Measurements from ENCODE around the gene SELENBP1.
A peak's percentile ranks its signal among the peaks of the same experiment; 100 is the strongest.

The SELENBP1 gene

DNA sequence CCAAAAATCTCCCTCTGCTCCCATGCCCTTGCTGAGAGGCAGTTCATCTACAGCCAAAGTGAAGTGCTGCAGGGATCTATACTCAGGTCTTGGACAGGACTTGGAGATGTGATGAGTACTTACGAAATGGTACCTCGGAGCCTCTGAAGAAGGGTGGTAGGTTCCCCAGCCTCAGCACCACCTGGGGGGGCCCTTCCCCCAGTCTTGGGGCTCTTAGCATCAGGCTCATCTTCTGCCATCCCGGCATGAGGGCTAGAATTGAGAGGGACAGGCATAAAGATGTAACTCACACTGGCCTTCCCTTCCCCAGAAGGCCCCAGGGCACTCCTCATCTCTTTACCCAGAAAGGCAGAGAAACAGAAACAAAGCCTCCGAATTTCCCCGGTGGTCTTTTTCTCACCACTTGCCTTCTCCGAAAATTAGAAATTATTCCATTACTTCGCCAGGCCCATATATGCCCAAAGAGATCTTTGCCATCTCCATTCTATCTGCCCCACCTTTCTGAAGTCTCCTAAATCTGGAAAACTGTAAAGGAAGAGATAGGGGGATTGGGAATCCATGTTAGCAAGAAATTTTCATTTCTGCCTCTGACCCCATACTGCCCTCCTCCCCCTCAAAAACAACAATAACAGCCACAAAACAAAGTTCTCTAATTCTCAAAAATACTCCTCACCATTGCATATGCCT lies 26.3 kb downstream of the SELENBP1 start:
- no peak for DNase-seq (ENCODE audit: low read depth, low spot score)
- H3K27ac ChIP-seq: peak overlapping the region; percentile 36

DNA sequence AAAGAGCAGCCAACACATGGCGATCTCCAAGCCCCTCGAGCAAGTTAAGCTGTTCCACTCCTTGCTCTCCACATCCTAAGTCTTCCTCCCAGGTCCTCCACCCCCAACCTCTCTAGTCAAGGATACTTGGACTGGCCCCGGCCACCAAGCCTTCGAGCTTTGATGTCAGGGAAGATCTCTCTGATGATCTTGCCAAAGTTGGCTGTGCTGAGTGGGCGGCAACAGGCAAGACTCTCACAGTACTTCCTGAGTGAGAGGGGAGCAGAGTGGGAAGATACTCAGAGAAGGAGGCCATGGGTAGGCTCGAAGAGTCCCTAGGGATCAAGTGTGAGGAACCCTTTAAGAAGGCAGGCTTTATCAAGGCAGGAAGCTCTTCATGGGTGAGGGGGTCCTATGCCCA lies 28.2 kb downstream of the SELENBP1 start:
- H3K27ac ChIP-seq: no peak overlapping the region
- no peak for DNase-seq (ENCODE audit: low read depth, low spot score)

DNA sequence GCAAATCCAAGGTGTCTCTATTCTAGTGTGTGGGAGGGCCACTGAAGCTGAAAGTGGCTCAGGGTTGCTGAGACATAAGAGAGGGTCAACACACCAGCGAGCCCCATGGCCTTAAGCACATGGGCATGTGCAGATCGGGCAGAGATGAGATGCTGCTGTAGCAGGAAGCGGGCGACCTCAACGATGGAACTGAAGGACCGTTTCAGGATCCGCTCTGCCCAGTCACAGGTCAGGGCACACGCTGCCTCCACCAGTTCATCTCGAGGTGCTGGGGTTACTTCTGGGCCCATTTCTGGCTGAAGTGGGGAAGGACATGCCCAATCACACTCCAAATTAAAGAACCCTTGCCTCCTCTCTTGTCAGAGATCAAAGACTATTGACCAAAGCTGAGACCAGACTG lies 28.9 kb downstream of the SELENBP1 start:
- H3K27ac ChIP-seq: no peak overlapping the region

DNA sequence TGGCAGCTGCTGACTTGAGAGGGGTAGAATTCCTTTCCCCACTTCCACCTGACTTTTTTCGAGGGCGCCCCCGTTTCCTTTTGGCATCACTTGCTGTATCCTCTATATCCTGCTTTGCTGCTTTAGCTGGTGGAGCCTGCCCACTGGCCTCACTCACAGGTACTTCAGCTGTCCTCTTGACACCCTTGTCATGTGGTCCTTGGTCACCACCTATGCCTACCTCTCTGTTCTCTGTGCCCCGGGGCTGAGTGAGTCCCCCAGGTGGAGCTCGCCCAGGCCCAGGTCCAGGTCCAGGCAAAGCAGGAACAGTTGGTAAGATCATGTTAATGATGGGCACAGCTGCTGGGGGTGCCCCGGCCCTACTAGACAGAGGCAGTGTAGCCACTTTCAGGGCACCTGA lies 29.9 kb downstream of the SELENBP1 start:
- no peak overlapping the region for H3K27ac ChIP-seq
- no peak for DNase-seq (ENCODE audit: low read depth, low spot score)

More for the DNA sequence above, 28.9 kb downstream of the SELENBP1 start:
- DNase-seq (ENCODE audit: low read depth, low spot score): no peak

DNA sequence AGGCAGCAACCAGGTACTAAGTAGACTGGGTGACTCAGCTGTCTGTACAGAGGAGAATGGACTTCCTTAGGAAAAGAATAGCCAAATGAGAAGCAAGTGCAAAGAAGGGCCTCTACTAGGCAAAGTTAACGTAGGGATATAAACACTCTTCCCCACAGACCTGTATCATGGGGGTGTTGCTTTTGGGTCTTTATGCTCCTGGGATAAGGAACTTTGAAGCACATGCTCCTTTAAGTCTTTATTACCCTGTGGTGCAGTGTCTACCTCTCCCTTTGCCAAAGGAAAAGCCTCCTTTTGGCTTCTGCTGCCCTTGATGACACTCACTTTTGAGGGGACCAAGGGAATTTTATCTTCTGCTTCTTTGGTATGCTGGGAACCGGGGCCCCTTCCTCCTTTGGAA lies 30.5 kb downstream of the SELENBP1 start:
- H3K27ac ChIP-seq: no peak overlapping the region

DNA sequence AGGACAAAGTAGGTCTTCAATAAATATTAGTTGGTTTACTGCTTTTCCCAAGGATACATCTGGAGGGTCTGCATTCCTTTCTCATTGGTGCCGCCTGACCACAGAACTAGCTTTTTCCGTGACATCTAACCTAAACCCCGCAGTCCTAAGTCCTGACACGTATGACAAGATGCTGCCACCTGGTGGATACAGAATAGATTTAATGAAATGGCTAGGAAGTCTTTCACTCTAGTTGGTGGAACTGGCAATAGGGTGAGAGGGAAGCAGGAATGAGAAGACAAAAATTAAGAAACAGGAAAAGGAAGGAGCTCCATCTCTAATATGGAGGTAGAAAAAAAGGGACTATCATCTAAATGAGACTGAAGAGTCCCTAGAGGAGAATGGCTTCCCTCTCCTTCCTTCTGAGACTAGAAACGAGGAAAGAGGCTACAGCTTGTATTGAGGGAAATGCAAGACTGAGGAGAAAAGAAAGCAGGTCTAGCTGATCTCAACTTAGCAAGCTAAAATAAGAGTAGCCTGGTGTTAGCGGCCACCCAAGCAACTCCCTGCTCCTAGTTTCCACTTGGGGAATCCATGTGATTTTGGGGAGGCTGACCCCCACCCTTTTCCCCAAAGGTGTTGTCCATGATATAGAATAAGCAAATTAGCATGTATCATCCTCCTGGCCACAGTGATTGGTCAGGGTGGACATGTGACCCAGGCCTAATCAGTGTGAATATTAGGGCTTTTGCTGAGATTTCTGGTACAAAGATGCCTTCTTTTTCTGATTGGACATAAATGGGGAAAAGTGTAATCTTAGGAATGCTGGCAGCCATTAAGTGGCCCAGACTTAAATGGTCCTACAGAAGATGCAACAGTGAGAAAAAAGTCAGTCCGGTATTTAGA lies 31.4 kb downstream of the SELENBP1 start:
- peak overlapping the region; percentile 10 for H3K27ac ChIP-seq

More for the DNA sequence above, 30.5 kb downstream of the SELENBP1 start:
- DNase-seq (ENCODE audit: low read depth, low spot score): no peak

DNA sequence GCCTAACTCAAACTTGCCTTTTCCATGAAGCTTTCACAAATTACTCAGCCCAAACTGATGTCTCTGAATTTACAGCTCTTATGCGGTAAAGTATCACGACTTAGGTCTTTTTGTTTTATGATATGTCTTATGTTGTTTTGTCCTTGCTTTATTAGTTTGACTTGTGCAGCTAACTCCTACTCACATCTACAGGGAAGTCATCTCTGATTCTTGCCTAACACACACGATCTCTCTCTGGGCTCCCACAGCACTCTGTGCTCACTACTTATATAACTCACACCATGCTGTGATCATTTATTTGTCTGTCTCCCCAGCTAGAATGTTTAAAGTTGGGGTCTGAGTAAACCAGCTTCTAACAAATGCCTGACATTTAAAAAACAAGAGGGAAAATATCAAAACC lies 35.9 kb downstream of the SELENBP1 start:
- no peak for DNase-seq (ENCODE audit: low read depth, low spot score)
- H3K27ac ChIP-seq: no peak overlapping the region

More for the DNA sequence above, 31.4 kb downstream of the SELENBP1 start:
- DNase-seq (ENCODE audit: low read depth, low spot score): peak; percentile 20

DNA sequence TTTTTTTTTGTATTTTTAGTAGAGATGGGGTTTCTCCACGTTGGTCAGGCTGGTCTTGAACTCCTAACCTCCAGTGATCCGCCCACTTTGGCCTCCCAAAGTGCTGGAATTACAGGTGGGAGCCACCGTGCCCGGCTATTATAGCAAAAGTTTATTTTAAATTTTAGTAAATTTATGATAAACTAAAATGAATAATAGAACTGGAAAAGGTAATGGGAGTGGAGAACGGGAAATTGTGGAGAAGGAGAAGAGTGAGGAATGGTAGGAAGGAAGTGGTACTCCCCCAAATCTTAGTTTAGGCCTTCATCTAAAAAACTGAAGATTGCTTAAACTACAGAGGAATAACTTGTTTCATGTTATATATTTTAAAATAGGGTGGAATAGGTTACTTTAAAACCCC lies 37.7 kb downstream of the SELENBP1 start:
- DNase-seq (ENCODE audit: low read depth, low spot score): no peak
- no peak overlapping the region for H3K27ac ChIP-seq

DNA sequence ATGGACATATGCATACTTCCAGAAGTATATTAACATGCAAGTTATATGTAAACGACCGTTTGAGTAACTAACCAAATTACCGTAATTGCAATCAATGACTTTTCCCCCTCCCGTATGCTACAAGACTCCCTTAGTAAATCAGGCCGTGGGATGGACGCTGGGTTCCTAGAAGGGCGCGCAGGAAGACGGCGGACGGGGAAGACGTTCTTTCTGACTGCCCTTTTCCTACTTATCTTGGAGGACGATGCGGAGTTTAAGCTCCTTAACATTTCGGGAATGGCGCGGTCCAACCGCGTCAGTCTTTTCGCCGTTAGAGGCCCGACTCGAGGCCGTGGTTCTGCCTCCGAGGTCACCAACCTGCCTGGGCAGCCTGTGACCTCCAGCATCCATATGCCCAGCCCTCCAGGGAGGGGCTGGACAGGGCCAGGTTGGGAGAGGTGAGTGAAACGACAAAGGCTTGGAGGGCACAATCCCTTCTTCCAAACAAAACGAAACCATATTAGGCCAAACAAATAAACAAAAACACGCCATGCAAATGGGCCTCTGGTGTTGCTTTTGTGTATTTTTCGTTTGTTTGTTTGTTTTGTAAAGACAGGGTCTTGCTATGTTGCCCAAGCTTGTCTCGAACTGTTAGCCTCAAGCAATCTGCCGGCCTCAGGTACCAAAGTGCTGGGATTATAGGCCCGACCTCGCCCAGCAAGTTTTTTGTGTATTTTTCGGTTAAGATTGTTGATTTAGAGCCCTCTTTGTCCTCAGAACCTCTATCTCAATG lies 44.4 kb downstream of the SELENBP1 start:
- no peak for DNase-seq (ENCODE audit: low read depth, low spot score)
- H3K27ac ChIP-seq: peak overlapping the region; percentile 79

DNA sequence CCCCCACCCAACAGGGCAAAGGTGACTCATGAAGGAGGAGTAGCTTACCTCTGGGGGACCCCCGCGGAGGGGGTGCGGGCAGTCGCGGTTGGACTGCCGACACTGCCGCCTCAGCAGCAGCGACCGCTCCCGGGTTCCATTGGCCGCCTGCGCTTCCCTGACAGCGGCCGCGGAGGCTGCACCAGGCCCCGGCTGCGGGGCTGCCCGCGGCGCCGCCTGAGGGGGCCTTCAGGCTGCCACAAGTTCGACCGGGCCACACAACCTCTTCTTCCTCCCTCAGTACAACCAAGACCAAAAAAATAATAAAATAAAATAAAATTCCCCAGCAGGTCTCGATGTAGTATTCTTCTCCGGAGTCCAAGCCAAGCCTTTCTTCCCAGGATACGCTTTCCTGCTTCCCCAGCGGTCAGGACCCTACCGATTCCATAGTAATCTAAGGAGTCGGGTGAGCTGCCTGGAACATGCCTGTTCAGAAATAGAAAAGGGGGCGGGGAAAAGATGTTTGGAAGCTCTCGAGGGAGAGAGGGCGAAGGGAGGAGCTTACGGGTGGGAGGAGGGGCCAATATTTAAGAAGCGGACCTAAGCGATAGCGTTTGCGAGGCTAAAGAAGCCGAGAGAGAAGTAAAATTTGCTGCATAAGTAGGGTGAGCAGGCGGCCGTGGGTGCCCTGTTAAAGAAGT lies 45.1 kb downstream of the SELENBP1 start, which contains the start of gene PI4KB:
TSS of gene PI4KB (minus strand) at position 194 of the 680 bp plus-strand sequence. CDS start 10,935 bp downstream, outside the sequence.
- H3K27ac ChIP-seq: peak within 1 kb of the TSS; percentile 79
- DNase-seq (ENCODE audit: low read depth, low spot score): peak; percentile 86

DNA sequence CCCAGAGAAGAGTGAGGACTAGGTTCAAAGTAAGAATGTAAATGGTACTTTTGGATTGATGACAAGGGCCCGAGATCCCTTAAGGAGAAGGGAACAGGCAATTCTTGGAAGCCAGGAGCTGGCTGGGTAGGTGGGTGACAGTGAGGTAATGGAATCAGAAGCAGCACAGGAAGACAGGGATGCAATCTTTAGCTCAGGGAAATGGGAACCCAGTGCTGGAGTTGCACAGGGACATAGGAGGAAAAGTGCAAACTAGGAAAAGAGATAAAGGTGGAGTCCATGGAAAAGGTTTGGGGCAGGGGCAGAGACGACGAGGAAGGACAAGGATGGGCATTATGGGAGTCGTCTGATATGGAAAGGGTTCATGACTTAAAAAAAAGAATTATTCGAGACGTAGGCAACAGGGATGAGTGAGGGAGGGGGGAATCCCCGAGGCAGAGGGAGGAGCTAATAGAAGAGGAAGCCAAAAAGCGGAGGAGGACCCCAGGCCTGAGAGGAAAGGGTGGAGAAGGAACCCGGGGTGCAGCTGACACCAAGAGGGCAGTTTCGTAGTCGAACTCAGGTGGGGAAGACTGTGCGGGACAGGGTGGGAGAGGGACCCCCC lies 45.8 kb downstream of the SELENBP1 start:
- peak overlapping the region; percentile 79 for H3K27ac ChIP-seq
- DNase-seq (ENCODE audit: low read depth, low spot score): no peak

DNA sequence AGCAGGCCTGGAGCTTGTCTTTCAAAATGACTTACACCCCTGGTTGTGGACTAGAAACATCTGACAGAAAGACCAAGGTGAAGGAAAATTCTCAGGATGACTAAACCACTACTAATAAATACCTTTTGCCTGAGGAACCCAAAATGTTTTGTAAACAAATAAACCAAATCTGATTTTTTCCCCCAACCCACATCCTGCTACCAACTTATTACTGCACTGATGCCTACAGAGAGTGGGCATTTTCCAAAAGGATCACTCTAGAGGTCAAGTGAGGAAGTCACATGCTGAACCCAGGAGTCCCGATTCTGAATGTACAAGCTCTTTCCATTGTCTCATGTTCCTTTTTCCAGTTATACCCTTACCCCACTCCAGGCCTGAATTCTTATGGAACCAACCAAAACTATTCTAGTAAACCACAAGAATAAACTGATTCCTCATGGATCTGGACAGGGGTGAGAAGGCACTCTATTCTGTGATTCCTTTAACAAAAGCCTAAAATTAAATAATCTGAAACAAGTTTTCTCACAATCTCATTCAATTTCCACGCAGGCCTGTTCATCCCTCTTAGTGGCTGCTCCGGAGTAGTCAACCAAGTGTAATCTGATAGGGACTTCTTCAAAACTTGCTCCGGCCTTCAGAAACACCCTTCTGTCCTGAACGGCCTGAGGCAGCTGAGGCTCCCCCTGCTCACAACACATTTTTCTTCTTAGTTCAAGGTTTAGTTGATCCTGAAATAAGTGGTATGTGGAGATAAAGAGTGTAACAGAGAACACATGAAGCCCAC lies 46.7 kb downstream of the SELENBP1 start:
- H3K27ac ChIP-seq: peak overlapping the region; percentile 79
- no peak for DNase-seq (ENCODE audit: low read depth, low spot score)

DNA sequence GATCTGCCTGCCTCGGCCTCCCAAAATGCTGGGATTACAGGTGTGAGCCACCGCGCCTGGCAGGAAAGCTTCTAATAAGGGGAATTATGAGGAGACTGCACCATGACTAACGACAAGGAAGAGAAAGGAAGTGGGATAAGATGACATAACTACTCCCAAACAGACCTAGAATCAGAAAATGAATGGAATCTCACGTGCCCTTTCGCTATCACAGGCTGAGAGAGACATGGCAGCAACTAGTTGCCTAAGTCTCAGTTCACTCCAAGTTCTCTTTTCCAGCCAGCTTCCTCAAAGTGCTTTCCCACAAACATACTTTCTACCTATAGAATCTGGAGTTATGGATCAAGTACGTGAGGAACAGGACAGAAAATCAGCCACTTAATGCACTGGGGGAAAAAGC lies 47.3 kb downstream of the SELENBP1 start:
- peak overlapping the region; percentile 79 for H3K27ac ChIP-seq
- DNase-seq (ENCODE audit: low read depth, low spot score): no peak

DNA sequence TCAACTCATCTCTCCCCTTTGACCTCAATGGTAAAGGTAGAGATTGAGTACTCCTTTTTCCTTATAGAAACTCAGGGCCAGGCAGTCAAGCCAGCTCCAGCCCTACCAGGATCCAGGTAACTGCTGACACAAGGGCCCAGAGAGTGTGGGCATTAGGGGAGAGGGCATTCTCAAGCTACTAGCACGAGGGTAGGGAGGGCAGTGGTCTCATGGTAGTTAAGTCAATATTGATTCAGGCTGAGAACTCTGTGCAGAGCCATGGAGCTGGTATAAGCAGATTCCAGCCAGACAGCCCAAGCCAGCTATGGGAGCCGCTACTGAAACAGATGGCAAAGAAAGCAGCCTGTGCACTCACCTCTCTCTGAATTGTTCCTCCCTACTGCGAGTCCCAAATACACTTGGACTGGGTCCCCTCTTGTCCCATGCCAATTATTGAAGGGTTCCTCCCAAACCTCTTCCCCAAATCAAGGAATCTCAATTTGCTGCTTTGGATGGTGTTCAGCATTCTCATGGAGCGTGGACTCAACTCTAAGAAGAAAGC lies 48.0 kb downstream of the SELENBP1 start:
- no peak overlapping the region for H3K27ac ChIP-seq
- DNase-seq (ENCODE audit: low read depth, low spot score): no peak

DNA sequence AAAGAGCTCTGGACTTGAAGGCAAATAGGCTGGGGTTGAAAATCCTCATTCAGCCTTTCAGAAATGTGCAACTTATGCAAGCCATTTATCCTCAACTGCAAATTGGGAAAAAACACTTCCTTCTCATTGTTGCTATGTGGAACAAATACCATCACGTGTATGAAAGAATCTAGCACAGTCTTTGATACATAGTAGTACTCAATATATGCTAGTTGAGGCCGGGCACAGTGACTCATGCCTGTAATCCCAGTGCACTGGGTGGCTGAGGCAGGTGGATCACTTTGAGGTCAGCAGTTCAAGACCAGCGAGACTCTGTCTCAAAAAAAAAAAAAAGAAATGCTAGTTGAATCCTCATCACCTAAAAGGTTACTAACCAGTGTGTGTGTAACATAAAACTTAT lies 53.5 kb downstream of the SELENBP1 start:
- no peak overlapping the region for H3K27ac ChIP-seq
- DNase-seq (ENCODE audit: low read depth, low spot score): no peak

DNA sequence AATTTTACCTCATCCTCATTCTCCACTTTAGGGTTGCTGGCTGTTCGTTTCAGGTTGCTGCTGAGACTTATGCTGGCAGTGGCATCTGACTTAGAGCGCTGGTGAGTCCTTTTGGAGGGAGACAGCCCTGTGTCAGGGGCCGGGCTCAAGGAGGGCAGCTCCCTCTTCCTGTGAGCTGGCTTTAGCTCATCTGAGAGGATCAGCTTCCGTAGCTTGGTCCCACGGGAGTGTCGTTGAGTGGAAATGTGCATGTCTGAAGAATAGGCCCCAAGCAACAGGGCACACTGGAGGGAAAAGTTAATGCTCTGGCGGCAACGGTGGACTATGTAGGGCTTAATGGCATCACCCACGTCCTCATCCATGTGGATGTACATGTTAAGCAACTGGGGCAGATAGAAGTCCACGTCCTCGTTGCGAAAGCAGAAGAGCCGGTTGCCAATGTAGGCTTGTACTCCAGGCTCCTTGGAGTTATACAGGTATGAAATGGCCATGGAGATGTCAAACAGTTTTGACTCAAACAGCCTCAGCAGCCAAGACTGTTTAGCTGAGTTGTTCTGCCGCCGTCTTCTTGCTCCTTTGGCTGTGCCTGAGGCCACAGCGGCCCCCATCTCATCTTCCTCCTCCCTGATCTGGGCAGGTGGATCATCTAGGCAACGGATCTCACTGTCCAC lies 56.8 kb downstream of the SELENBP1 start:
- DNase-seq (ENCODE audit: low read depth, low spot score): no peak

More for the DNA sequence above, 56.8 kb downstream of the SELENBP1 start:
- H3K27ac ChIP-seq: no peak overlapping the region

Measured in epithelial cell of prostate (primary cell).